GM21528 (cell line): Measurements from ENCODE around the gene ADAD2.

Source experiments
- ATAC-seq: cut with Tn5 transposase; IDR thresholded peaks from one replicate; pipeline ENCODE4 v1.9.1; 2021; ENCODE audit warnings: mild to moderate bottlenecking, moderate library complexity; ENCODE audit not compliant: unreplicated experiment, low FRiP score

Gene ADAD2

GRCh38 chr16:84244728-84245127 lies 53.8 kb downstream of the ADAD2 start:
- no peak for ATAC-seq

- ATAC-seq, result no peak
Observed at GRCh38 chr16:84245956-84246678, 55.2 kb downstream of the ADAD2 start.

DNA sequence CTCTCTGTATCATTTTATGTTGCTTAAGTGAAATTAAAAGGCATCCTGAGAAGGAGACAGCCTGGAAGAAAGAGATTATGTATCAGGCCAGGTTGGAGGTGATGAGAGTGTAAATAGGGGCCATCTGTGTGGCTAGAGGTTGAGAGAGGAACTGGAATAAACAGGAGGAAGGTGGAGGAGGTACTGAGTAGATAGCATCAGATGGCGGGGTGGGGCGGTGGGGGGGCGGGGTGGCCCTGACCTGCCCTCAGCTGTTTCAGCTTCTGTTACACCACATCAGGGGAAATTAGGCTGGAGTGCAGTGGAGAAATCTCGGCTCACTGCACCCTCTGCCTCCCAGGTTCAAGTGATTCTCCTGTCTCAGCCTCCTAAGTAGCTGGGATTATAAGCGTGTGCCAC lies 55.7 kb downstream of the ADAD2 start:
- ATAC-seq, result no peak
